BJ (cell line): Measurements from ENCODE around the gene KIF1B. TPM values are rescaled to one million over a fixed set of nuclear protein-coding genes. Genes with fewer than 3 reads are reported as not detected.

Source experiments
- CTCF ChIA-PET: fragments of 350-600 bp; formaldehyde crosslinking; extraction: SDS; loops from one replicate; lab custom pipeline; 2021; ENCODE audit warnings: antibody characterized with exemption, inconsistent platforms; lab: Yijun Ruan, JAX
- POLR2A ChIA-PET: fragments of 300-600 bp; sonication (Branson Sonifier 250); formaldehyde crosslinking; extraction: SDS; loops from one replicate; lab custom pipeline; 2021; ENCODE audit warnings: antibody characterized with exemption; lab: Charles Lee
- DNase-seq: peaks from one replicate; pipeline ENCODE4 v3.0.0-alpha.2; 2011; ENCODE audit warnings: low read depth
- H3K27me3 ChIP-seq: 2 replicates; pipeline ENCODE4 v1.6.0; 2011; ENCODE audit warnings: low read length; ENCODE audit not compliant: control insufficient read depth, insufficient read depth
- H3K36me3 ChIP-seq: 2 replicates; pipeline ENCODE4 v1.5.1; 2011; ENCODE audit warnings: low read length; ENCODE audit not compliant: control insufficient read depth, insufficient read depth
- H3K4me3 ChIP-seq: 2 replicates; pipeline ENCODE4 v1.5.1; 2011; ENCODE audit warnings: low read depth, mild to moderate bottlenecking, control low read depth, low read length
- CTCF ChIP-seq: IDR thresholded peaks from 2 replicates; pipeline ENCODE4 v1.5.1; 2011; ENCODE audit warnings: low read depth, mild to moderate bottlenecking, control low read depth, inconsistent platforms, low read length, moderate library complexity; ENCODE audit not compliant: insufficient read depth
- polyA plus RNA-seq: library from polyadenylated mRNA; depleted of rRNA; stranded (reverse); fragments of >200 nt; gene quantifications from 2 replicates; pipeline ENCODE4 v1.2.3, GENCODE V29; 2011

KIF1B gene
- polyA plus RNA-seq, 1 experiment = 11.8 TPM

DNA sequence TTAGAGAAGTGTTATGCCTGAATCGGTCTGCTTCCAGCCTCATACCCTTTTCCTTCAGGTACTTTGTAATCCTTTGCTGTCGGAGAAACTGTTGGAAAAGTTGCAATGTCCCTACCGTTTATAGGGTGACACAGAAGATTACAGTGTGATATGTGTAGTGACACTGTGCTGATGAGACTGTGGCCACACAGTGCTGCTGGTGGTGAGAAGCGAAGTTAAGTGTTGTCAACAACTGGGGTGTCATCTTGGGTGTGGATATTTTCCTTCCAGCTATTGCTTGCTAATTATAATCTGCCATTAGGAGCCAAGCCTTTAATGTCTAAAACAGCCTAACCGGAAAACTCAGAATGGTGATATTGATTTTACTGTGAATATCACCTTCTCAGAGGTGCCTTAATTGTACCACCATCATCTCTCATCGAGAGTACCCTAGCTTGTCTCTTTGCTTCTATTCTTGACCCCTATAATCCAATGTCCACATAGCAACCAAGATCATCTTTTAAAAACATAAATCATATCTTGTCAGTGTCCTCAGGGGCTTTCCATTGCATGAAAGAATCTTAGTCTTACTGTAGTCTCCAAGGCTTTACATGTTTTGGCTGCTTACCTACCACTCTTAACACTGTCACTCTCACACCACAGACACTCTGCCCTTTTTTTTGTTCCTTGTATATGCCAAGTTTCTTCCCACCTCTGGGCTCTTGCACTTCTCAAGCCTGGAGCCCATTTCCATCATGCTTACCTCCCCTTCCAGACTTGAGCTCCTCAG is 99.1 kb downstream of the KIF1B start:
- CTCF ChIA-PET = no interaction called here
- no peak for TF ChIP-seq CTCF

DNA sequence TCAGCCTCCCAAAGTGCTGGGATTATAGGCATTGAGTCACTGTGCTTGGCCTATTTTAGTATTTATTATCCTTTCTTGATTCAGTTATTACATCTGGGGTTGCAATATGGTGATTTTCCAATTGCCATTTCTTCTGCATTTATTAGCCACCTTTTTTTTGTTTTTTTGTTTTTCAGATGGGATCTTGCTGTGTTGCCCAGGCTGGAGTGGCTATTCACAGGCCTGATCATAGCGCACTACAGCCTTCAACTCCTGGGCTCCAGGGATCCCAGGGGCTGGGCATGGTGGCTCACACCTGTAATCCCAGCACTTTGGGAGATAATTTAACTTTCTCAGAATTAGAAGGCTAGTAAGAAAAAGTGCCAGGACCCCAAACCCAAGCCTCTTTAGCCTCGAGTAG is 106.4 kb downstream of the KIF1B start:
- ChIA-PET CTCF (no interaction called here), POLR2A (no interaction called here)
- no peak for TF ChIP-seq CTCF
- DNase-seq = no peak
- H3K4me3 ChIP-seq = no peak overlapping the region
- no peaks in the 10 kb centered on the region for H3K27me3 ChIP-seq
- H3K36me3 ChIP-seq = no peaks in the 10 kb centered on the region

More for the DNA sequence above, 99.1 kb downstream of the KIF1B start:
- H3K4me3 ChIP-seq = no peak overlapping the region
- POLR2A ChIA-PET = no interaction called here
- no peak for DNase-seq
- peaks cover under 1% of the 10 kb centered on the region for H3K36me3 ChIP-seq
- H3K27me3 ChIP-seq = no peaks in the 10 kb centered on the region

DNA sequence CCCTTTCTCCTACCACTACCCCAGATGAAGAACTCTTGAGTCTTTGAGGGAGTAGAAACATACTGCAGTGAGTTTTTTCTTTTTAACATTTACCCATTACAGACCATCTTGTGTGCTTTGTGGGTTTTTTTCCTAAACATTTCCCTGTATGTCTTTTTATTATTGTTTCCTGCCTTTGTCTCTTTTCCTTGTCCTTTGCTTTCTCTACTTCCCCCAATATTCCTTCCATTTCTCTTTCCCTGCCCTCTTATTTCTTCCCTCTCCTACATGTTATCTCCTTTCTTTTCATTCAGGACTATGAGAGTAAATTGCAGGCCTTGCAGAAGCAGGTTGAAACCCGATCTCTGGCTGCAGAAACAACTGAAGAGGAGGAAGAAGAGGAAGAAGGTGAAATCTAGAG is 109.4 kb downstream of the KIF1B start:
- ChIA-PET CTCF (interaction anchor here (1.2 kb wide), 1 partner anchor 12 kb away, joined by 3 read pairs; no protein-coding TSS in a partner anchor), POLR2A (no interaction called here)
- no peak for TF ChIP-seq CTCF
- Histone ChIP-seq H3K4me3 (no peak overlapping the region), H3K36me3 (no peaks in the 10 kb centered on the region), H3K27me3 (no peaks in the 10 kb centered on the region)
- DNase-seq = no peak

- no peak for TF ChIP-seq CTCF
- ChIA-PET POLR2A (no interaction called here), CTCF (interaction anchor here (1.8 kb wide), 1 partner anchor 14 kb away, joined by 5 read pairs; no protein-coding TSS in a partner anchor)
Observed at GRCh38 chr1:10320336-10320735, 110.0 kb downstream of the KIF1B start.

DNA sequence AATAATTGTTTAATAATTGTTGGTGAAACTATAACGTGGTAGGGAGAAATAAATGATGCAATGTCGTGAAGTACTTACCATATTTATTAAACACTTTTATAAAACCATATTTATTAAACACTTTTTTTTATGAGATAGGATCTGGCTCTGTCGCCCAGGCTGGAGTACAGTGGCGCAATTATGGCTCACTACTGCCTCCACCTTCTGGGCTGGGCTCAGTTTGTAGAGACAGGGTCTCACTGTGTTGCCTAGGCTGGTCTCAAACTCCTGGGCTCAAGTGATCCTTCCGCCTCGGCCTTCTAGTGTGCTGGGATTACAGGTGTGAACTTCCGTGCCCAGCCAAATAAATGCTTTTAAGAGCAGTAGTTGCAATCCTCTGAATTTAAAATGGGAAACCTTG is 112.5 kb downstream of the KIF1B start:
- H3K36me3 ChIP-seq = no peaks in the 10 kb centered on the region
- ChIA-PET POLR2A (no interaction called here), CTCF (interaction anchor here (1.1 kb wide), 1 partner anchor 8 kb away, joined by 3 read pairs; no protein-coding TSS in a partner anchor)
- no peak for DNase-seq
- H3K4me3 ChIP-seq = no peak overlapping the region
- no peaks in the 10 kb centered on the region for H3K27me3 ChIP-seq
- TF ChIP-seq CTCF = no peak

More at GRCh38 chr1:10320336-10320735, 110.0 kb downstream of the KIF1B start:
- DNase-seq = no peak
- H3K36me3 ChIP-seq = no peaks in the 10 kb centered on the region
- H3K27me3 ChIP-seq = no peaks in the 10 kb centered on the region
- H3K4me3 ChIP-seq = no peak overlapping the region
